Type B pancreatic cell (in vitro differentiated cells): ENCODE results near the gene PYY. TPM values are rescaled to one million over a fixed set of nuclear protein-coding genes. Genes with fewer than 3 reads are reported as not detected.

ENCODE experiments used
- DNase-seq: peaks from one replicate; pipeline ENCODE4 v3.0.0; 2021; ENCODE audit warnings: mixed read lengths; ENCODE audit not compliant: unreplicated experiment; ENCODE audit errors: extremely low spot score
- H3K27ac Mint-ChIP-seq: 2 replicates; pipeline ENCODE4 v1.8.0; 2021; ENCODE audit warnings: mild to moderate bottlenecking, mixed read lengths
- H3K27me3 Mint-ChIP-seq: 2 replicates; pipeline ENCODE4 v1.8.0; 2021; ENCODE audit warnings: mixed read lengths
- H3K36me3 Mint-ChIP-seq: 2 replicates; pipeline ENCODE4 v1.8.0; 2021; ENCODE audit warnings: mixed read lengths
- H3K4me1 Mint-ChIP-seq: one replicate; pipeline ENCODE4 v1.8.0; 2021; ENCODE audit warnings: mixed read lengths; ENCODE audit not compliant: unreplicated experiment
- H3K4me3 Mint-ChIP-seq: 2 replicates; pipeline ENCODE4 v1.8.0; 2021; ENCODE audit warnings: mild to moderate bottlenecking, mixed read lengths
- H3K9me3 Mint-ChIP-seq: 2 replicates; pipeline ENCODE4 v1.8.0; 2021; ENCODE audit warnings: mixed read lengths
- total RNA-seq: library from RNA; stranded (reverse); gene quantifications from 2 replicates; pipeline ENCODE4 v1.2.1, GENCODE V29; 2021; ENCODE audit warnings: low replicate concordance
- TF ChIP-seq, protein P1 (sequence below): fragments of 200-600 bp; sonication (generic); conservative IDR thresholded peaks from 2 replicates; pipeline ENCODE4 v1.5.0; 2021; ENCODE audit warnings: antibody characterized with exemption, mild to moderate bottlenecking

Gene PYY
- total RNA-seq, 1 donor from 2014 or later = 2.3 TPM

DNA sequence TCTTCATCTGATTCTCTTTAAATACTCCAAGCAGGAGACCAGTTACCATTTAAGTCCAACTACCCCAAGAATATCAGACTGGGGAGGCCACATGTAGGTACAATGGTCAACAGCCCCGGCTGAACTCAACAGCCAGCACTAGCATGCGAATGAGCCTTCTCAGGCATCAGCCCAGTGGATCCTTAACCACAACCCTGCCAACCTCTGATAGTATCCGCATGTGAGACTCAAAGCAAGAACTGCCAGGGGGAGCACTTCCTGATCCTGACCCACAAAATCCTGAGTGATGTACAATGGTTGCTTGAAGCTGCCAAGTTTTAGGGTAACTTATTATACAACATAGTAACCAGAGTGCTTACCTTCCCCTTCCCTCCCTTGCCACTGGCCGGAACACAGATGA is 4.0 kb downstream of the PYY start:
- peaks cover 14% of the 10 kb centered on the region for H3K4me1 Mint-ChIP-seq
- TF ChIP-seq, protein P1, sequence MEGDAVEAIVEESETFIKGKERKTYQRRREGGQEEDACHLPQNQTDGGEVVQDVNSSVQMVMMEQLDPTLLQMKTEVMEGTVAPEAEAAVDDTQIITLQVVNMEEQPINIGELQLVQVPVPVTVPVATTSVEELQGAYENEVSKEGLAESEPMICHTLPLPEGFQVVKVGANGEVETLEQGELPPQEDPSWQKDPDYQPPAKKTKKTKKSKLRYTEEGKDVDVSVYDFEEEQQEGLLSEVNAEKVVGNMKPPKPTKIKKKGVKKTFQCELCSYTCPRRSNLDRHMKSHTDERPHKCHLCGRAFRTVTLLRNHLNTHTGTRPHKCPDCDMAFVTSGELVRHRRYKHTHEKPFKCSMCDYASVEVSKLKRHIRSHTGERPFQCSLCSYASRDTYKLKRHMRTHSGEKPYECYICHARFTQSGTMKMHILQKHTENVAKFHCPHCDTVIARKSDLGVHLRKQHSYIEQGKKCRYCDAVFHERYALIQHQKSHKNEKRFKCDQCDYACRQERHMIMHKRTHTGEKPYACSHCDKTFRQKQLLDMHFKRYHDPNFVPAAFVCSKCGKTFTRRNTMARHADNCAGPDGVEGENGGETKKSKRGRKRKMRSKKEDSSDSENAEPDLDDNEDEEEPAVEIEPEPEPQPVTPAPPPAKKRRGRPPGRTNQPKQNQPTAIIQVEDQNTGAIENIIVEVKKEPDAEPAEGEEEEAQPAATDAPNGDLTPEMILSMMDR = no peak
- peaks cover 61% of the 10 kb centered on the region for H3K27me3 Mint-ChIP-seq
- no peak for DNase-seq
- H3K27ac Mint-ChIP-seq = no peak overlapping the region
- no peaks in the 10 kb centered on the region for H3K36me3 Mint-ChIP-seq
- H3K9me3 Mint-ChIP-seq = no peaks in the 10 kb centered on the region
- H3K4me3 Mint-ChIP-seq = no peak overlapping the region

GRCh38 chr17:43946781-43947180 is 7.0 kb downstream of the PYY start:
- peaks cover 35% of the 10 kb centered on the region for H3K27me3 Mint-ChIP-seq

DNA sequence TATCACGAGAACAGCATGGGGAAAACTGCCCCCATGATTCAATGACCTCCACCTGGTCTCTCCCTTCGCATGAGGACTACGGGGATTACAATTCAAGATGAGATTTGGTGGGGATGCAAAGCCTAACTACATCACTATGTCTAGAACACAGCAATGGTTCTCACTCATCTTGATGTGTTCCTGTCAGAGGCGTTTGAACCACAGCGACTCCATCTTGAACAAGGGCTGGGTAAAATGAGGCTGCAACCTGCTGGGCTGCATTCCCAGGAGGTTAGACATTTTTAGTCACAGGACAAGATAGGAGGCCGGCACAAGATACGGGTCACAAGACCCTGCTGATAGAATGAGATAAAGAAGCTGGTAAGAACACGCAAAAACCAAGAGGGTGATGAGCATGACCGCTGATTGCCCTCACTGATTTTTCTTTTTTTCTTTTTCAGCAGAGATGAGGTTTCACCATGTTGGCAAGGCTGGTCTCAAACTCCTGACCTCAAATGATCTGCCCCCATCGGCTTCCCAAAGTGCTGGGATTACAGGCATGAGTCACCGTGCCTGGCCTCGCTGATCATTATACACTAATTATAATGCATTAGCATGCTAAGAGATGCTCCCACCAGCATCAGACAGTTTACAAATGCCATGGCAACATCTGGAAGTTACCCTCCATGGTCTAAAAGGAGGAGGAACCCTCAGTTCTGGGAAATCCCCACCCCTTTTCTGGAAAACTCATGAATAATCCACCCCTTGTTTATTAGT is 8.5 kb downstream of the PYY start:
- H3K36me3 Mint-ChIP-seq = no peaks in the 10 kb centered on the region
- no peak overlapping the region for H3K4me3 Mint-ChIP-seq
- TF ChIP-seq, protein P1 = no peak
- no peak for DNase-seq
- no peak overlapping the region for H3K27ac Mint-ChIP-seq
- peaks cover 17% of the 10 kb centered on the region for H3K4me1 Mint-ChIP-seq
- H3K9me3 Mint-ChIP-seq = no peaks in the 10 kb centered on the region
- peaks cover 23% of the 10 kb centered on the region for H3K27me3 Mint-ChIP-seq

More at GRCh38 chr17:43946781-43947180, 7.0 kb downstream of the PYY start:
- TF ChIP-seq, protein P1 = no peak
- Mint-ChIP-seq H3K27ac (no peak overlapping the region), H3K9me3 (no peaks in the 10 kb centered on the region), H3K4me1 (peaks cover 14% of the 10 kb centered on the region), H3K36me3 (no peaks in the 10 kb centered on the region), H3K4me3 (no peak overlapping the region)
- DNase-seq = no peak

DNA sequence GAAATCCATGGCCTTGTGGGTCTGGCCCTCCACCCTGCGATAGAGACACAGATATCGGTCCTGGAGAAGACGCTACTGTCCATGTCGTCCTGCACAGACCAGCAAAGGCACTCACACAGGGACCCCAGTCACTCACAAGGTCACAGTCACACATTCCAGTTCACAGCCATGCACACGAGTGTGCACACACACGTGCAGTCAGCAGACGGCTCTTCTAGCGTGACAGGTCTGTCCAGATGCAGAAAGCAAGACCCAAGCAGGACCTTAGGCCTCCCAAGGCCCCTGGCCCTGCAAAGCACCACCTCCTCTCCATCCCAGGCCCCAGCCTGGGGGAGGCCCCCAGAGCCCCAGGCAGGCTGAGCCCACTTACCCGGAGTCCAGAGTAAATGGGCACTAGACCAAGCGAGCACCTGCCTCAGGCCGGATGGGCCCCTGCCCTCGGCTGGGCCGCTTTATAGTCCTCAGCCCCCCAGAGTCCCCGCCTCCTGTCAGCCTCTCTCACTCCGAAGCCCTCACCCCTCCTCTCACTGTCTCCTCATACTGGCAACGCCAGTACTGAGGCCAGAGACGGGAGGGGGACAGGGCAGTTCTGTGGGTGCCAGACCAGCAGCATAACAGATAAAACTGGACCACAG is 11.6 kb downstream of the PYY start, which contains the start of gene PPY:
Gene PPY (minus strand): TSS at position 426 of the 635 bp plus-strand sequence. CDS start 822 bp downstream, outside the sequence.
- no peak for DNase-seq
- Mint-ChIP-seq H3K27ac (no peak within 1 kb of the TSS), H3K9me3 (no peaks in the 10 kb centered on the region), H3K4me3 (no peak within 1 kb of the TSS), H3K36me3 (no peaks in the 10 kb centered on the region), H3K4me1 (peaks cover 17% of the 10 kb centered on the region), H3K27me3 (peaks cover 19% of the 10 kb centered on the region)
- TF ChIP-seq, protein P1 = no peak

DNA sequence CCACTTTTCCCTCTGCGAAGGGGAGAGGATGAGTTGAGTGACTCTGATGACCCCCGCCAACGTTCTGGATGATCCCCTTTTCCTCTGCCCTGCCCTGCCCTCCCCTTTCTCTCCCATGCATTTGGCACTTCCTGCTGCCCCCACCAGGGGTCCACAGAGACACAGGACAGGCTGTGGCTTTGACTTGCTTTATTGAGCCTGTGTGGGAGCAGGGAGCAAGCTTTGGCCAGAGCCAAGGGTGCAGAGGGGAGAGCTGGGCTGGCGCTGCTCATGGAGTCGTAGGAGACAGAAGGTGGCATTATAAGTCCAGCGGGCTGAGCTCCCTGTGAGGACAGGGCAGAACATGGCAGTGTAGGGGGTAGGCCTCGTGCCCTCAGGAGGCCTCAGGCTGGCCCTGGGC is 13.1 kb downstream of the PYY start:
- peaks cover 23% of the 10 kb centered on the region for H3K27me3 Mint-ChIP-seq
- H3K36me3 Mint-ChIP-seq = no peaks in the 10 kb centered on the region
- H3K4me3 Mint-ChIP-seq = no peak overlapping the region
- H3K4me1 Mint-ChIP-seq = peaks cover 10% of the 10 kb centered on the region
- no peak for DNase-seq
- TF ChIP-seq, protein P1 = peak; percentile 77
- no peaks in the 10 kb centered on the region for H3K9me3 Mint-ChIP-seq
- no peak overlapping the region for H3K27ac Mint-ChIP-seq
